HepG2 (cell line): ENCODE results near the gene RNASE13. TPM values are rescaled to one million over a fixed set of nuclear protein-coding genes. Genes with fewer than 3 reads are reported as not detected.
A peak's percentile ranks its signal among the peaks of the same experiment; 100 is the strongest.

ENCODE experiments used
- BCL6 ChIP-seq: IDR thresholded peaks from 2 replicates; pipeline ENCODE4 v1.6.1; 2016; ENCODE audit warnings: missing genetic modification reagents, missing compliant biosample characterization
- CENPX ChIP-seq: sonication (generic); formaldehyde crosslinking; IDR thresholded peaks from 2 replicates; pipeline ENCODE4 v1.9.0; 2021; ENCODE audit warnings: mild to moderate bottlenecking, missing genetic modification reagents, moderate library complexity
- GPN1 ChIP-seq: sonication (generic); formaldehyde crosslinking; IDR thresholded peaks from 2 replicates; pipeline ENCODE4 v1.5.1; 2020; ENCODE audit warnings: missing genetic modification reagents, borderline replicate concordance
- HNF4A ChIP-seq: sonication (generic); formaldehyde crosslinking; IDR thresholded peaks from 2 replicates; pipeline ENCODE4 v1.4.0; 2020; ENCODE audit warnings: missing genetic modification reagents
- KDM4B ChIP-seq: sonication (generic); formaldehyde crosslinking; IDR thresholded peaks from 2 replicates; pipeline ENCODE4 v1.4.0; 2020; ENCODE audit warnings: missing genetic modification reagents
- MATR3 ChIP-seq: sonication (generic); formaldehyde crosslinking; IDR thresholded peaks from 2 replicates; pipeline ENCODE4 v1.4.0; 2020; ENCODE audit warnings: missing genetic modification reagents
- SP4 ChIP-seq: sonication (generic); formaldehyde crosslinking; IDR thresholded peaks from 2 replicates; pipeline ENCODE4 v1.8.1; 2023; ENCODE audit warnings: mild to moderate bottlenecking, missing genetic modification reagents
- ZBED4 ChIP-seq: sonication (generic); formaldehyde crosslinking; IDR thresholded peaks from 2 replicates; pipeline ENCODE4 v1.4.0; 2020; ENCODE audit warnings: missing genetic modification reagents, borderline replicate concordance
- ZFP1 ChIP-seq: IDR thresholded peaks from 2 replicates; pipeline ENCODE4 v1.6.1; 2016
- ZSCAN20 ChIP-seq: sonication (generic); formaldehyde crosslinking; IDR thresholded peaks from 2 replicates; pipeline ENCODE4 v1.4.0; 2020; ENCODE audit warnings: missing genetic modification reagents, mild to moderate bottlenecking, borderline replicate concordance
- polyA plus RNA-seq, 8 experiments: library from polyadenylated mRNA; depleted of rRNA in 3 of 8; stranded (reverse) in 7 of 8; unstranded in 1 of 8; fragments of >200 nt; fragmentation: Illumina TruSeq in 4 of 8; extraction: Trizol in 4 of 8; gene quantifications; 2 replicates each; pipeline versions ENCODE4 v1.2.1 to v1.2.3, GENCODE V29; 2011 to 2016; ENCODE audit warnings: low read depth in 4 of 8, missing spikeins in 1 of 8, mixed read lengths in 1 of 8; ENCODE audit not compliant: insufficient read depth in 1 of 8
- total RNA-seq, 5 experiments: library from RNA; depleted of rRNA; stranded (reverse); fragments of >200 nt; fragmentation: Illumina TruSeq; extraction: Trizol; gene quantifications; 2 replicates each; pipeline ENCODE4 v1.2.3, GENCODE V29; 2016; ENCODE audit warnings: low read depth in 1 of 5
- TF ChIP-seq, protein P1 (sequence below): sonication (generic); formaldehyde crosslinking; IDR thresholded peaks from 2 replicates; pipeline ENCODE4 v1.9.0; 2021; ENCODE audit warnings: missing genetic modification reagents, borderline replicate concordance
- TF ChIP-seq, protein P2 (sequence below): sonication (generic); formaldehyde crosslinking; IDR thresholded peaks from 2 replicates; pipeline ENCODE4 v1.9.0; 2022; ENCODE audit warnings: low read depth, missing genetic modification reagents
- TF ChIP-seq, protein P3 (sequence below): sonication (generic); formaldehyde crosslinking; IDR thresholded peaks from 2 replicates; pipeline ENCODE4 v1.4.0; 2020; ENCODE audit warnings: missing genetic modification reagents
- TF ChIP-seq, protein P4 (sequence below), 2 experiments: IDR thresholded peaks; 2 replicates each; pipeline ENCODE4 v1.6.1; 2011 to 2012; ENCODE audit warnings: low read length in 2 of 2, borderline replicate concordance in 1 of 2, low read depth in 1 of 2, mild to moderate bottlenecking in 1 of 2, moderate library complexity in 1 of 2

RNASE13 gene
- total and polyA plus RNA-seq, 2 of the 13 experiments (the other 11 are each of a cell fraction or from before 2014, with no cell fraction given) = 1.0 TPM; not detected in 1

DNA sequence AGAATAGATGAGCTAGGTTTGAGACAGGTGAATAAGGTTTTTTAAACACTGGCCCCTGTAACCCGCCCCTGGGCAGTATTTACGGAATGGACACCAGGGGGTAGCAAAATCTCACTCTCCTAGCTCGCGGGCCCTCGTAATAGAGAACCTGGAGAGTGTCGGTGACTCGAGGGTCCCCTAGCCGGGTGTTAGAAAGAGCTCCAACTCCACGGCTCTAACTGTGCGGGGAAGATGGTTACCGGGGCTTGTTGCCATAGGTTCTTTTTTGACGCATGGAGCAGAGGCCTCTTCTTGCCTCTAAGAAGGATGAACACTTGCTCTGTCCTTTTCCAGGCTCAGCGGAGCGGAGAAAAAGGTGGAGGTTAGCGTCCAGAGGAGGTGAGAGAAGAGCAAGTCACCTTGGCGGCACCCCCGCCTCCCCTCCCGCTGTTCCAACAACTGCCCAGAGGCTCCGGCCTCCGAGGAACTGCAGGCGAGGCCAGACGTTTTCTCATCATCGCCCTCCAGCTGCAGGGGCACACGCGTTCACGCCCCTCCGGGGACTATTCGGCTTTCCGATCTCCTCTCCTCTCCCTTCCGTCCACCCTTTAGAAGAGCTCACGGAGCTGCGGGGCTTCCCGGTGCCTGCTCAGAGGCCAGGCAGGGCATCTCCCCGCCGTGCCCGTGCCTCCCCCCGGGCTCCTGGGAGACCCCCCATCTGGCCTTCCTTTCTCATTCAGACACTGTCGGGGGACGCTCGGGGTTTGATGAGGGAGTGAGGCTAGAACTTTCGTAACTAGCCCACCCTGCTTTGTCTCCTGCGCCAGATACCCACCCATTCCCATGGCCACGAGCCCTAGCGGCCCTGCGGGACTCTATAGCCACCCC is 34.1 kb upstream of the RNASE13 start (continued):
- TF ChIP-seq ZBED4 (CRISPR knock-in tag) = no peak; the same call in 1 of the 2 replicates
- TF ChIP-seq BCL6 (CRISPR knock-in tag) = peak; percentile 24; the same call in 1 of the 2 replicates
- TF ChIP-seq ZFP1 (CRISPR knock-in tag) = peak; percentile 30; the same call in 1 of the 2 replicates
- TF ChIP-seq KDM4B (CRISPR knock-in tag) = no peak; the same call in 1 of the 2 replicates
- TF ChIP-seq GPN1 (CRISPR knock-in tag) = no peak
- TF ChIP-seq, protein P1, sequence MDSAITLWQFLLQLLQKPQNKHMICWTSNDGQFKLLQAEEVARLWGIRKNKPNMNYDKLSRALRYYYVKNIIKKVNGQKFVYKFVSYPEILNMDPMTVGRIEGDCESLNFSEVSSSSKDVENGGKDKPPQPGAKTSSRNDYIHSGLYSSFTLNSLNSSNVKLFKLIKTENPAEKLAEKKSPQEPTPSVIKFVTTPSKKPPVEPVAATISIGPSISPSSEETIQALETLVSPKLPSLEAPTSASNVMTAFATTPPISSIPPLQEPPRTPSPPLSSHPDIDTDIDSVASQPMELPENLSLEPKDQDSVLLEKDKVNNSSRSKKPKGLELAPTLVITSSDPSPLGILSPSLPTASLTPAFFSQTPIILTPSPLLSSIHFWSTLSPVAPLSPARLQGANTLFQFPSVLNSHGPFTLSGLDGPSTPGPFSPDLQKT (CRISPR knock-in tag) = no peak
- no peak for TF ChIP-seq ZSCAN20 (CRISPR knock-in tag)
- peak; percentile 42; the same call in 1 of the 2 replicates for TF ChIP-seq SP4
- TF ChIP-seq HNF4A (CRISPR knock-in tag) = no peak
- TF ChIP-seq, protein P2, sequence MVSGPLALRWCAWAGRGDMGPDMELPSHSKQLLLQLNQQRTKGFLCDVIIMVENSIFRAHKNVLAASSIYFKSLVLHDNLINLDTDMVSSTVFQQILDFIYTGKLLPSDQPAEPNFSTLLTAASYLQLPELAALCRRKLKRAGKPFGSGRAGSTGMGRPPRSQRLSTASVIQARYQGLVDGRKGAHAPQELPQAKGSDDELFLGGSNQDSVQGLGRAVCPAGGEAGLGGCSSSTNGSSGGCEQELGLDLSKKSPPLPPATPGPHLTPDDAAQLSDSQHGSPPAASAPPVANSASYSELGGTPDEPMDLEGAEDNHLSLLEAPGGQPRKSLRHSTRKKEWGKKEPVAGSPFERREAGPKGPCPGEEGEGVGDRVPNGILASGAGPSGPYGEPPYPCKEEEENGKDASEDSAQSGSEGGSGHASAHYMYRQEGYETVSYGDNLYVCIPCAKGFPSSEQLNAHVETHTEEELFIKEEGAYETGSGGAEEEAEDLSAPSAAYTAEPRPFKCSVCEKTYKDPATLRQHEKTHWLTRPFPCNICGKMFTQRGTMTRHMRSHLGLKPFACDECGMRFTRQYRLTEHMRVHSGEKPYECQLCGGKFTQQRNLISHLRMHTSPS = no peak
- TF ChIP-seq MATR3 (CRISPR knock-in tag) = no peak
- TF ChIP-seq, protein P3, sequence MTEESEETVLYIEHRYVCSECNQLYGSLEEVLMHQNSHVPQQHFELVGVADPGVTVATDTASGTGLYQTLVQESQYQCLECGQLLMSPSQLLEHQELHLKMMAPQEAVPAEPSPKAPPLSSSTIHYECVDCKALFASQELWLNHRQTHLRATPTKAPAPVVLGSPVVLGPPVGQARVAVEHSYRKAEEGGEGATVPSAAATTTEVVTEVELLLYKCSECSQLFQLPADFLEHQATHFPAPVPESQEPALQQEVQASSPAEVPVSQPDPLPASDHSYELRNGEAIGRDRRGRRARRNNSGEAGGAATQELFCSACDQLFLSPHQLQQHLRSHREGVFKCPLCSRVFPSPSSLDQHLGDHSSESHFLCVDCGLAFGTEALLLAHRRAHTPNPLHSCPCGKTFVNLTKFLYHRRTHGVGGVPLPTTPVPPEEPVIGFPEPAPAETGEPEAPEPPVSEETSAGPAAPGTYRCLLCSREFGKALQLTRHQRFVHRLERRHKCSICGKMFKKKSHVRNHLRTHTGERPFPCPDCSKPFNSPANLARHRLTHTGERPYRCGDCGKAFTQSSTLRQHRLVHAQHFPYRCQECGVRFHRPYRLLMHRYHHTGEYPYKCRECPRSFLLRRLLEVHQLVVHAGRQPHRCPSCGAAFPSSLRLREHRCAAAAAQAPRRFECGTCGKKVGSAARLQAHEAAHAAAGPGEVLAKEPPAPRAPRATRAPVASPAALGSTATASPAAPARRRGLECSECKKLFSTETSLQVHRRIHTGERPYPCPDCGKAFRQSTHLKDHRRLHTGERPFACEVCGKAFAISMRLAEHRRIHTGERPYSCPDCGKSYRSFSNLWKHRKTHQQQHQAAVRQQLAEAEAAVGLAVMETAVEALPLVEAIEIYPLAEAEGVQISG (CRISPR knock-in tag) = no peak
- no peak for TF ChIP-seq CENPX (CRISPR knock-in tag)
- TF ChIP-seq, protein P4, sequence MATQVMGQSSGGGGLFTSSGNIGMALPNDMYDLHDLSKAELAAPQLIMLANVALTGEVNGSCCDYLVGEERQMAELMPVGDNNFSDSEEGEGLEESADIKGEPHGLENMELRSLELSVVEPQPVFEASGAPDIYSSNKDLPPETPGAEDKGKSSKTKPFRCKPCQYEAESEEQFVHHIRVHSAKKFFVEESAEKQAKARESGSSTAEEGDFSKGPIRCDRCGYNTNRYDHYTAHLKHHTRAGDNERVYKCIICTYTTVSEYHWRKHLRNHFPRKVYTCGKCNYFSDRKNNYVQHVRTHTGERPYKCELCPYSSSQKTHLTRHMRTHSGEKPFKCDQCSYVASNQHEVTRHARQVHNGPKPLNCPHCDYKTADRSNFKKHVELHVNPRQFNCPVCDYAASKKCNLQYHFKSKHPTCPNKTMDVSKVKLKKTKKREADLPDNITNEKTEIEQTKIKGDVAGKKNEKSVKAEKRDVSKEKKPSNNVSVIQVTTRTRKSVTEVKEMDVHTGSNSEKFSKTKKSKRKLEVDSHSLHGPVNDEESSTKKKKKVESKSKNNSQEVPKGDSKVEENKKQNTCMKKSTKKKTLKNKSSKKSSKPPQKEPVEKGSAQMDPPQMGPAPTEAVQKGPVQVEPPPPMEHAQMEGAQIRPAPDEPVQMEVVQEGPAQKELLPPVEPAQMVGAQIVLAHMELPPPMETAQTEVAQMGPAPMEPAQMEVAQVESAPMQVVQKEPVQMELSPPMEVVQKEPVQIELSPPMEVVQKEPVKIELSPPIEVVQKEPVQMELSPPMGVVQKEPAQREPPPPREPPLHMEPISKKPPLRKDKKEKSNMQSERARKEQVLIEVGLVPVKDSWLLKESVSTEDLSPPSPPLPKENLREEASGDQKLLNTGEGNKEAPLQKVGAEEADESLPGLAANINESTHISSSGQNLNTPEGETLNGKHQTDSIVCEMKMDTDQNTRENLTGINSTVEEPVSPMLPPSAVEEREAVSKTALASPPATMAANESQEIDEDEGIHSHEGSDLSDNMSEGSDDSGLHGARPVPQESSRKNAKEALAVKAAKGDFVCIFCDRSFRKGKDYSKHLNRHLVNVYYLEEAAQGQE (IDR thresholded peaks at IDR 0.05; ENCODE audit: borderline replicate concordance in 1 of 2, low read depth in 1 of 2, low read length in 2 of 2) = no peak
